ENCODE data around the gene MDN1.
"Not testable (repeated sequence)": the region's sequence is repeated elsewhere in the genome, so short reads cannot be mapped to it uniquely, and the experiment has no call there.

Gene MDN1

GRCh38 chr6:89826029-89826528, 6.5 kb upstream of the MDN1 start:
- in situ Hi-C loops (cut with MboI; ENCODE audit: low sequenced_read_pairs), result no loop called here

DNA sequence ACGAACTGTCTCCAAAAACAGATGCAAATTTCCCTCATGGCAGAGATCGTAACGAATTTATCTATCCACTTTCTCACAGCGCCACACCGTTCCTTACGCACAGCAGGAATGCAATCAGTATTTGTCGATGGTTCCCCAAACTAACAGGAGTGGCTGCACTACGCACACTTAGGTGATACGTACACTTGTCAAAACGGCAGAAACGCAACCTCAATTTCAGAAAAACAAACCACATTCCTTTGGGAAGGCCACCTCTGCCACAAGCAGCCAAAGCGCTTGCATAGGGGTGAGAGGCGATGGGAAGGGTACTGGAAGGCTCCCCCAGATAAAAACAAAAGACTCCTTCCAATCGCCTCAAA, 638 bp downstream of the MDN1 start:
- in situ Hi-C loops (cut with MboI; ENCODE audit: low sequenced_read_pairs), result no loop called here

- in situ Hi-C loops (cut with MboI; ENCODE audit: low sequenced_read_pairs), result no loop called here
Observed at GRCh38 chr6:89817481-89817880, 2.1 kb downstream of the MDN1 start.

GRCh38 chr6:89813422-89813821, 6.2 kb downstream of the MDN1 start:
- in situ Hi-C loops (cut with MboI; ENCODE audit: low sequenced_read_pairs), result not testable (repeated sequence)

DNA sequence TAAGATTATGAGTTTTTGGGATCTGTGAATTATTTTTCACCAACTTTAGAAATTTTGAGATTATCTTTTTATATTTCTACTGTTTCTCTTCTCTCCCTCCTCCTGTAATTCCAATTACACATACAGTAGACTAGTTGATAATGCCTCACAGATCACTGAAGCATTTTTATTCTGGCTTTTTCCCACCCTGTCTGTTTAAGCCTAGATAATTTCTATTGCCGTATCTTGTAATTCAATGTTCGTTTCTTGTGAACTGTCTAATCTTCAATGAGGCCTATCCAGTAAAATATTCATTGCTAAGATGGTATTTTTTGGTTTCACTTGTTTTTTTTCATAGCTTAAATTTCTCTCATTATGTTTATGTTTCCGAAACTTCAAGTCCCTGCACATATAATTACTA, 12.0 kb downstream of the MDN1 start:
- in situ Hi-C loops (cut with MboI; ENCODE audit: low sequenced_read_pairs), result no loop called here

GRCh38 chr6:89805814-89806371, 13.7 kb downstream of the MDN1 start:
- in situ Hi-C loops (cut with MboI; ENCODE audit: low sequenced_read_pairs), result no loop called here

- in situ Hi-C loops (cut with MboI; ENCODE audit: low sequenced_read_pairs), result no loop called here
Observed at GRCh38 chr6:89803271-89803670, 16.3 kb downstream of the MDN1 start.

GRCh38 chr6:89799756-89800155, 19.8 kb downstream of the MDN1 start:
- in situ Hi-C loops (cut with MboI; ENCODE audit: low sequenced_read_pairs), result no loop called here

- in situ Hi-C loops (cut with MboI; ENCODE audit: low sequenced_read_pairs), result no loop called here
Observed at GRCh38 chr6:89799096-89799495, 20.5 kb downstream of the MDN1 start.

DNA sequence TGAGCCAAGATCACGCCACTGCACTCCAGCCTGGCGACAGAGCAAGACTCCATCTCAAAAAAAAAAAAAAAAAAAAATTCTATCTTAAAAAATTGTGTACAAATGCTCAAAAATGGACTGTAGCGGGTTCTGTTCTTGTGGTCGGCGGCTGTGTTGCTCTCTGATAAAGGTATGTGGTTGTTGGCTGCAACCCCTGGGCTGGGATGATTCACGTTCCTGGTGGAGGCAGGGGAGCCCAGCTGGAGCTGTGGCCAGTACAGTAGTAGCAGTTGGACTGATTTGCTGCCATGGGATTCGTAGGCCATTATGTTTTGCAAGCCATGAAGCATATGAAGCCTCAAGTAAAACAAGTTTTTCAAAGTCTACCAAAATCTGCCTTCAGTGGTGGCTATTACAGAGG, 22.3 kb downstream of the MDN1 start:
- in situ Hi-C loops (cut with MboI; ENCODE audit: low sequenced_read_pairs), result no loop called here

GRCh38 chr6:89794324-89794723, 25.3 kb downstream of the MDN1 start:
- in situ Hi-C loops (cut with MboI; ENCODE audit: low sequenced_read_pairs), result no loop called here

GRCh38 chr6:89793586-89793985, 26.0 kb downstream of the MDN1 start:
- in situ Hi-C loops (cut with MboI; ENCODE audit: low sequenced_read_pairs), result no loop called here

- in situ Hi-C loops (cut with MboI; ENCODE audit: low sequenced_read_pairs), result no loop called here
Observed at GRCh38 chr6:89792881-89793280, 26.7 kb downstream of the MDN1 start.

- in situ Hi-C loops (cut with MboI; ENCODE audit: low sequenced_read_pairs), result no loop called here
Observed at GRCh38 chr6:89790403-89790802, 29.2 kb downstream of the MDN1 start.

- in situ Hi-C loops (cut with MboI; ENCODE audit: low sequenced_read_pairs), result no loop called here
Observed at GRCh38 chr6:89789980-89790379, 29.6 kb downstream of the MDN1 start.

DNA sequence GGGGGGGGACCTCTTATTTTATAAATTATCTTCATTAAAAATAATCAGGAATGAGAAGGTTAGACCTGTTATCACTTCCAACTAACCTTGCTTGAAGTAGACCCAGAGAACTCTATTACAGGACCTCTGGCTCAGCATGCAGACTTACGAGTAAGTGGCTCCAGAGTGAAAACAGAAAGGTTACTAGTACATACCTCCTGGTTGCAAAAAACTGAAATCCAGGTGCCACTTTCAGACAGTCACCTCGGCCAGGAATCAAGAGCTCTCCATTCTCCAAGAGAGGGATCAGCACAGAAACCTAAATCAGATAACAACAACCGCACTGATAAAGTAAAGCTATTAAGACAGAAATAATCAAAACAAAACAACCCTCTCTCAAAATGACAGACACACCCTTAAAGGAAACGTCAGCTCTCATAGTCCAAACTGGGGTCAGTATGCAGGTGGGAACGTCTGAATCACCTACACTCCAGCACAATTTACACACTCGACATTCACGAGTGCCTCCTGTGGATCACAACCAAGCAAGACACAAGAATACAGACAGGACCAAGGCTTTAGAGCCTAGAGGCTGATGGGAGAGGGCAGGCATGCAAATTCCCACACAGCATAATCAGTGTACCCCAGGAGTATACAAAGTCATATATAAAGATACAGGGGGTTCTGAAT, 31.8 kb downstream of the MDN1 start:
- in situ Hi-C loops (cut with MboI; ENCODE audit: low sequenced_read_pairs), result no loop called here

- in situ Hi-C loops (cut with MboI; ENCODE audit: low sequenced_read_pairs), result no loop called here
Observed at GRCh38 chr6:89786970-89787369, 32.6 kb downstream of the MDN1 start.

- in situ Hi-C loops (cut with MboI; ENCODE audit: low sequenced_read_pairs), result no loop called here
Observed at GRCh38 chr6:89784838-89785237, 34.8 kb downstream of the MDN1 start.

DNA sequence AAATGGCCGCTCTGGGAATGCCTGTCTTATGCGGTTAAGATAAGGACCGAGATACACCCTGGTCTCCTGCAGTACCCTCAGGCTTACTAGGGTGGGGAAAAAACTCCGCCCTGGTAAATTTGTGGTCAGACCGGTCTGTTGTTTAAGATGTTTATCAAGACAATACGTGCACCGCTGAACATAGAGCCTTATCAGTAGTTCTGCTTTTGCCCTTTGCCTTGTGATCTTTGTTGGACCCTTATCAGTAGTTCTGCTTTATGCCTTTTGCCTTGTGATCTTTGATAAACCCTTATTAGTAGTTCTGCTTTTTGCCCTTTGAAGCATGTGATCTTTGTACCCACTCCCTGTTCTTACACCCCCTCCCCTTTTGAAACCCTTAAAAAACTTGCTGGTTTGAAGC, 36.3 kb downstream of the MDN1 start:
- in situ Hi-C loops (cut with MboI; ENCODE audit: low sequenced_read_pairs), result not testable (repeated sequence)

- in situ Hi-C loops (cut with MboI; ENCODE audit: low sequenced_read_pairs), result no loop called here
Observed at GRCh38 chr6:89782222-89782621, 37.4 kb downstream of the MDN1 start.

DNA sequence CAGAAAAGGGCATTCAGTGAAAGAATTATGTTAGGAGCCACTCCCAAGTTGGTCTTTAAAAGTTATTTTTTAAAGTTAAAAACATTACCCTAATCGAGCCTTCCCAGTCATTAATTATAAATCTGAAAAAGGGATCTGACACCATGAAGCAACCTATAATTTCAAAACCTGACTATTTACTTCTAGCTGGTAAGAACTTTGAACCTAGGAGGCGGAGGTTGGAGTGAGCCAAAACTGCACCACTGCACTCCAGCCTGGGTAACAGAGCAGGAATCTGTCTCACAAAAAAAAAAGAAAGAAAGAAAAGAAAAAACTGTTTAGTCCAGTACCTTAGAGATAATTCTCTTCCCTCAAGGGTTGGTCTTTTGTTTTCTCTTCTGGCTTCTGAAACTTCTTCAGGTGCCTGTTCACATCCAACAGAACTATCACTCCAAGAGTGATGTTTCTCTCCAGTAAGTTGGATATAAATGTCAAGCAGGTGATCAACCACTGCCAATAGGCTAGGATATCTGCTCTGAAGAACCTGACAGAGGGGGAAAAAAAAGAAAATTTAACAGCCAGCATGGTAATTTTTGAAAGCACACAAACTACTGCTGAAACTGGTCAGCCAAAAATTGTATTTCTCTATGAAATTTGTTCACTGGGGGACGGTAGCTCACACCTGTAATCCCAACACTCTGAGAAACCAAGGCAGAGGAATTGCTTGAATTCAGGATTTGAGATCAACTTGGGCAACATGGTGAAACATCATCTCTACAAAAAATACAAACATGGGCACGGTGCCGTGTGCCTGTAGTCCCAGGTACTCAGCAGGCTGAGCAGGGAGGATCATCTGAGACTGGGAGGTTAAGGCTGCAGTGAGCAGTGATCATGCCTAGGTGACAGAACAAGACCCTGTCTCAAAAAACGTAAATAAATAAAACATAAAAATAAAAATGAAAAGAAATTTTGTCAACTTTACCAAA, 38.2 kb downstream of the MDN1 start:
- in situ Hi-C loops (cut with MboI; ENCODE audit: low sequenced_read_pairs), result no loop called here

- in situ Hi-C loops (cut with MboI; ENCODE audit: low sequenced_read_pairs), result no loop called here
Observed at GRCh38 chr6:89777455-89777854, 42.1 kb downstream of the MDN1 start.

All from hTERT RPE-1 (cell line).